Mammary epithelial cell (primary cell): ENCODE results near the gene NKX2-2.
A peak's percentile ranks its signal among the peaks of the same experiment; 100 is the strongest.

Experiments used
- EZH2 ChIP-seq: IDR thresholded peaks from 2 replicates; pipeline ENCODE4 v1.6.1; 2012; ENCODE audit warnings: low read length, inconsistent platforms, borderline replicate concordance
- TF ChIP-seq, protein P1 (sequence below), 2 donors: IDR thresholded peaks in 1 of 2; conservative IDR thresholded peaks in 1 of 2; 2 replicates each; pipeline ENCODE4 v1.5.1; 2011 to 2012; ENCODE audit warnings: inconsistent platforms in 2 of 2, low read length in 2 of 2, mild to moderate bottlenecking in 2 of 2, control low read depth in 1 of 2, low read depth in 1 of 2; ENCODE audit not compliant: insufficient read depth in 1 of 2; ENCODE audit errors: extremely low read depth in 1 of 2

DNA sequence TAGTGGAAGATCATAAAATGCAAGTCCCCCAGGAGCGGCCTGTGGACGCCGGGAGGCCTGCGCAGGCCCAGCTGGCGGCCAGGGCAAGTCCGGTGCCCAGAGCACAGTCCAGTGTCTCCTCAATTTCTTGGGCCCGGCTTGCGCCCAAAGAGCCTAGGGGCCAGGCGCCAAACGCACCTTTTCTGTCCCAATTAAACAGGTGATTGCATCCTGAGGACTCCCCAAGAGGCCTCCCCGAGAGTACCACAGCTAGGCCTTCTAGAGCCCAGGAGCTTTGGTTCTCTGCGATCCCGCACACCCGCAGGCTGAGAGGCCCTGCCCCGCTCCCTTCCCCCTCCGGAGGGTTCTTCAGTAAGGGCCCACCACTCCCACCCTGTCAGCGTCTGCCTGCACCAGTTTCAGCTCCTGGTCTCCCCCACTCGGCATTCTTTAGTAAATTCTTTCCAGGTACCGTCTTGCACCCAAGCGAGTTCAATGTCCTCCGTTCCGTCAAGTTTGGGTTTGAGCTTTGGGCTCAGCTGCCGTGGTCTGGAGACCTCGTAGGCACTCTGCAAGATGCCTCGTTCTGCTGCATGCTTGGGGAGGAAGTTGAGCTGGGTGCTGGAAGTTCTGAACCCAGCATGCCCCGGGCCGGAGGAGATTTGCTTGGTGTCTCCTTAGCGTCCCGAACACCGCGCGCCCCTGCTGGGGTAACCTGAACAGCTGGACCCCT, 3.9 kb upstream of the NKX2-2 start:
- TF ChIP-seq, protein P1, sequence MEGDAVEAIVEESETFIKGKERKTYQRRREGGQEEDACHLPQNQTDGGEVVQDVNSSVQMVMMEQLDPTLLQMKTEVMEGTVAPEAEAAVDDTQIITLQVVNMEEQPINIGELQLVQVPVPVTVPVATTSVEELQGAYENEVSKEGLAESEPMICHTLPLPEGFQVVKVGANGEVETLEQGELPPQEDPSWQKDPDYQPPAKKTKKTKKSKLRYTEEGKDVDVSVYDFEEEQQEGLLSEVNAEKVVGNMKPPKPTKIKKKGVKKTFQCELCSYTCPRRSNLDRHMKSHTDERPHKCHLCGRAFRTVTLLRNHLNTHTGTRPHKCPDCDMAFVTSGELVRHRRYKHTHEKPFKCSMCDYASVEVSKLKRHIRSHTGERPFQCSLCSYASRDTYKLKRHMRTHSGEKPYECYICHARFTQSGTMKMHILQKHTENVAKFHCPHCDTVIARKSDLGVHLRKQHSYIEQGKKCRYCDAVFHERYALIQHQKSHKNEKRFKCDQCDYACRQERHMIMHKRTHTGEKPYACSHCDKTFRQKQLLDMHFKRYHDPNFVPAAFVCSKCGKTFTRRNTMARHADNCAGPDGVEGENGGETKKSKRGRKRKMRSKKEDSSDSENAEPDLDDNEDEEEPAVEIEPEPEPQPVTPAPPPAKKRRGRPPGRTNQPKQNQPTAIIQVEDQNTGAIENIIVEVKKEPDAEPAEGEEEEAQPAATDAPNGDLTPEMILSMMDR (conservative IDR thresholded peaks at IDR 0.05 in 1 of 2, IDR thresholded peaks at IDR 0.05 in 1 of 2; ENCODE audit: extremely low read depth in 1 of 2, insufficient read depth in 1 of 2, low read depth in 1 of 2, low read length in 2 of 2), result no peak
- TF ChIP-seq EZH2, result peak; percentile 59
